ENCODE results near the gene NEO1.

Gene NEO1

DNA sequence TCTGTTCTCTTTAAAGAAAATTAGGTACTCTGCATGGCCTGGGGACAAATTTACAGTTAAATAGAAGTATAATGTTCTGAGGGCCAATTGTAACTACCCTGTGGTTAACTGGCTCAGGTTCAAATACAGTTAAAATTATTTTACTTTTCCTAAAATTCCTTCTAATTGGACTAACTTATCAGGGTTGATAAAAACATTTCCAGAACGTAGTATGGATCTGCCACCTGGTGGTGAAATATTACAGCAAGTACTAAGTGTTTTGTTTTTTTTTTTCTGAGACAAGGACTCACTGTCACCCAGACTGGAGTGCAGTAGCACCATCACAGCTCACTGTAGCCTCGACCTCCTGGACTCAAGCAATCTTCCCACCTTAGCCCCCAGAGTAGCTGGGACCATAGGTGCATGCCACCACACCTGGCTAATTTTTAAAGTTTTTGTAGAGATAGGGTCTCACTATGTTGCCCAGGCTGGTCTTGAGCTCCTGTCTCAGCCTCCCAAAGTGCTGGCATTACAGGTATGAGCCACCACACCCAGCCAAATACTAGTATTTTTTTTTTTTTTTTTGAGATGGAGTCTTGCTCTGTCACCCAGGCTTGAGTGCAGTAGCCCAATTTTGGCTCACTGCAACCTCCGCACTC, 29.2 kb downstream of the NEO1 start:
- DNase-seq = no peak

DNA sequence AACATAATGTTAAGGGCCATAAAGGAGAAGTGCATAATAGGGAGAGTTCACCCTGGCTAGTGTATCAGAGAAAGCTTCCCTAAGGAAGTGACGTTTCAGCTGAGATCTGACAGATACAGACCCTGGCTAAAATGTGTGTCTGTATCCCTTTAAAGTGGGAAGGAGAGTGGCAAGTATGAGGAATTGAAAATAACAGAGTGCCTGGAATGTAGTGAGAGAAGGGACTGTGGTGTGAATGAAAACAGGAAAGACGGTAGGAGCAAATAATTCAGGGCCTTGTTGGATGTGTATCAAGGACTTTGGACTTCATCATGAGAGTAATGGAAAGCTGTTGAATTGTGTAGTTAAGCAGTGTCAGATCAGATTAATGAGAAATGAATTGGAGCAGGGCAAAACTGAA, 30.5 kb downstream of the NEO1 start:
- no peak for DNase-seq

DNA sequence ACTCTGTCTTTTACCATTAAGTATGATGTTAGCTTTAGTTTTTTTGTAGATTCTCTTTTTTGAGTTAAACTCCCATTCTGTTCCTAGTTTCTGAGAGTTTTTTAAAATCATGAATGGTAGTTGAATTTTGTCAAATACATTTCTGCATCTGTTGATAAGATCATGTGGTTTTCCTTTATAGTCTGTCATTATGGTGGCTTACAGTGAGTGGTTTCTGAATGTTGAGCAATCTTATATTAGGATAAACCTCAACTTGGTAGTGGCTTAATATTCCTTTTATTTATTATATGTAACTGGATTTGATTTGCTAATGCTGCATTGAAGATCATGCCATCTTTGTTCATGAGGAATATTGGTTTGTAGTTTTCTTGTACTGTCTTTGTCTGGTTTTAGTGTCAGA, 34.8 kb downstream of the NEO1 start:
- DNase-seq = no peak

DNA sequence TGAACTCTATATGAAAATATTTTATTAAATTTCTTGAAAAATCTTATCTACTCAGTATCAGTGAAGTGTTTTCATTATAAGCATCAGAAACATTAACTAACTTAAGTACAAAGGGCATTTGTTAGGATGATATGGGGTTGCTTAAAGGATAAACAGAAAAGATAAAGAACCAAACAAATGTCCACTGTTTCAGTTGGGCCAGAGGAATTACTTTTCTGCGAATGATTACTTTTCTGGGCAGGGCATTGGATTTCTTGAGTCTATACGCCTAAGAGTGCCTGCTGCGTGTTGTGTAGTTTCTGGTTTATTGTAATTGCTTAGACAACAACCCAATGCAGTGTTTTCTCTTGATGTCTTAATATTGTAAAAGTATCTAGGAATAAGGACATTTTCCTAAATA, 52.8 kb downstream of the NEO1 start:
- DNase-seq = no peak

DNA sequence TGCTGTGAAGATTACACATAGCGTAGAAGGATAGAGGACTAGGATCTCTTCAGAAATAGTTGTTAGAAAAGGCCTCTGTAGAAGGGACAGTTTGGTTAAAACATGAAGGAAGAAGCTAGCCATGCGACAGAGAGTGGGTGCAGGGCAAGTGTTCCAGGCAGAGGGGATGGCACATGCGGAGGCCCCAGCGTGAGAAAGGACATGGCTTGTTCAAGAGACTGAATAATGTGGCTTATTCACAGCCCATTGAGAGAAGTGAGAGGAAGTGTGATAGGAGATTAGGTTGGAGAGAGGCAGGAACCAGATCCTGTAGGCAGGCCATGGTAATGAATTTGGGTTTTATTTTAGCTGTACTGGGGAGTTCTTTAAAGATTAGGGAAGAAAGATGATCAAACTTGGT, 56.4 kb downstream of the NEO1 start:
- no peak for DNase-seq

DNA sequence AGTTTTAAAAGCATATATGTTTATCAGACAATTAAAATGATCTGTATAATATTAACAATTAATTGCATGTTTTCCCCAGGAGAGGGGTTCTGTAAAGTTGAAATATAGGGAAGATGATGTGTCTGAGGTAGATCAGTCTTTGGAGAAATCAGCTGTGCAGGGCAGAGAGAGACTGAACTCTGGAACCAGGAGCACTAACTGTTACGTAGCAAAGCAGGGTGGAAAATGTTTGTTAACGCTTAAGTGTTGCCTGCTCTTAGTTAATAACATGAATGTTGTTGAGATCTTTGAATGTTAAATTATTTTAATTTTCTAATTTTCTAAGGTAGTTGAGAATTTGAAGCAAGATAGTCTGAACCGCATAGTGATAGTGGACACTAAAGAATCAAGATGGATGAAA, 57.5 kb downstream of the NEO1 start:
- DNase-seq = no peak

DNA sequence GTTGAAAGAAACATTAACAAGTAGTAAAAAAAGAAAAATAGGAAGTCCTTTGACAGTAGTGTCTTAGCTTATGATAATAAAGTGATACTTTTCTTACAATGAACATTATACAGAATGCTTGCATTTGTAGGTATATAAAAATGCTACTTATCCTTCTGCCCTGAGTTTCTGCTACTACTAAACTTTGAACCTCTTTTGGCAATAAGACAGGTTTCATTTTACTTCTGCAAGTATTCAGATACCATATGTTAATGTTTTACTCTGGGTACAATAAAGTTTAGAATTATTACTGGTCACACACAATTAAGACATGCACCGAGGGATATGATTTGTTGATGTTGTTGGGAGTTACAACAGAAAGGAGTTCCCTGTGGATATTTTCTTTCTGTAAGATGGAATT, 57.9 kb downstream of the NEO1 start:
- no peak for DNase-seq

DNA sequence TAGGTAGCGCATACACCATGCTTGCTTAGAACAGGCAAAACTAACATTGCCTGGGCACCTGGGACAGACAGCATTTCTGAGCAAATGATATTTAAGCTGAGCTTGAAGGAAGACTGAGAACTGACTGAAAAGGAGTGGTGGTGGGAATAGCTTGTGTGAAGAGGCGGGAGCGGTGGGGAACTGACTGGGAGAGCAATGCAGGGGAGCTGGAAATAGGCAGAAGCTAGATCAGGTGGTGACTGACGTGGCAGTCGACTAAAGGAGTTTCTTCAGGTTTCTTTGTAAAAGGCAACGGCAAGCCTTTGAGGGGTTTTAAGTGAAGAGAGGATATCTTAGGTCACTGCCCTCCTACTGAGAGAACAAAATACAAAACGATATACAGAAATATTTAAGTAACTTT, 61.8 kb downstream of the NEO1 start:
- no peak for DNase-seq

DNA sequence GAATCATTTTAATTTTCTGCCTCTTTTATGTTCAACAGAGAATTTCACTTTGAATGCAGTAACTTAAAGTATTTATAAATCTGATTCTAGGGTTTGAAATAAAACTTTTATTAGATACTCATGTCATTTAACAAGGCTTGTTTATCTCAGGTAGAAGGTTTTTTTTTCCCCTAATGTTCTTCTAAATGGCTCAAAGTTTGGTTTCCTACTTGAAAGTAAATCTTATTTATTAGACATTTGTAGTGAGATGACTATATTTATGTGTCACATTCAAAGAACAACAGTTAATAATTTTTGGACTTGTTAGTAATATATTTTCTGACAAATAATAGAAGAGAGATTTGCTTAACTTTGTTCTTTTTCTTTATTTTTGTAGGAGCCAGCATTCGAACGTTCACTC, 63.9 kb downstream of the NEO1 start:
- no peak for DNase-seq

DNA sequence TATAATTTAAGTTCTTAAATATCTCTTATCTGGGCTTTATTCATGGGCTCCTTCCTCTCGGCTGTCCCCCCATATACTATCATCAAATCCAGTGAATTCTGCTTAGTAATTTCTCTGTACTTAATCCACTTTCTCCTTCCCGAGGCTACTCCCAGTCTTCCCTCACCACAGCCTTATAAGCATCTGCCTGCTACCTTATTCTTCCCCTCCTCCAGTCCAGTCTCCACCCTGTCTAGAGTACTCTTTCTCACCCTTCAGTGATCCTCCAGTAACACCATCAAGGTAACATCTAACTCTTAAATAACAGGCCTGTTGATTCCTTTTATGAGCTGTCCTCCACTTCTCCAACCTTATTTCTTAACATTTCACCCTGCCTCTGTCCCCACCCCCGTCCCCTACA, 65.8 kb downstream of the NEO1 start:
- no peak for DNase-seq

DNA sequence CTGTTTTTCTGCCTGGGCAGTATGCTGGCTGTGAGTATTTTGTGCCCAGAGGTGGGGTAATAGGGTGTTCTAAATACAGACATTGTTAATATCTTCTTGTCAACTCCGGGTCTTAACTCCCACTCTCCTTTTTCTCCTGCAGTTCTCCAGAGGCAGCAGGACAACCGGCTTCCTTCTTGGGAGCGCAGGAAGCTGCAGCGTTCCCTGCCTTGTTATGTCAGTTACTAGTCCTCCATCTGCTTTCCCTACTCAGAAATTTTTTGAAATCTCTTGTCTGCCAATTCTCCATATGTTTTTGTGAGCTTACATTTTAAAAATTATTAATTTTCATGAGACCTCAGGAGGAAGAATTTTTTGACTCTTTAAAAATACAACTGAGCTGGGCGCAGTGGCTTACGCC, 67.2 kb downstream of the NEO1 start:
- DNase-seq = no peak

DNA sequence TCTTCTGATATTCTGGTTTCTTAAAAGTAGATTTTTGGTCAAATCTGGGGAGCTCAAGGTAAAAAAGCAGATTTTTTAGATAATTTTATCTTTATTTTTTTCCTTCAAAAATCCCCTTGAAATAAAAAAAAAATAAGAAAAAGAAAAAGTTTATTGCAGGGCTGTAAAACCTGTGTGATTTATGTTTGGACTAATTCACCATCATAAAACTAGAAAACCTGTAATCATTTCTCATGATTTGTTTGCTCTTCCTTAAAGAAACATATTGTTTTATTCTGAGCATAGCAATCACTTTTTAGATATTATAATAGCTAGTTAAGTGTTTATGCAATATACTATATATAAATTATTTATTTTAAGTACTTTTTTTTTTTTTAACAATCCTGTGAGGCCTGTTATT, 68.0 kb downstream of the NEO1 start:
- DNase-seq = no peak

DNA sequence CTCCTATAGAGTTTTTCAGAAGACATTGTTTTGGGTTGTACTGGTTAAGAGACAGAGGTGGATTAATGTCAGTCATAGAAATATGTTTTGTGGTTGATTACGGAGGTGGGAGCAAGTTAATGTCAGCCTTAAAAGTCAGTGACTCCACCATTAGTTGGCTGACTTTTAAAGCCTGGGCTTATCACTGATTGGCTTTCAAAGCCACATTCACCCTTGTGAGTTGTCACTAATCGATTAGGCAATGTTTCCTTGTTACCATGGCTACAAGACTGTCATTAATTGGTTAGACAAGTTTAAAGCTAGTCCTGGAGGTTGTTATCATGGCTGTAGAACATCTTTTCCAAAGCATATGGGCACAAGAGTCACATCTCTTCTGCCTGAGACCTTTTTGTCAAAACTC, 73.0 kb downstream of the NEO1 start:
- no peak for DNase-seq

DNA sequence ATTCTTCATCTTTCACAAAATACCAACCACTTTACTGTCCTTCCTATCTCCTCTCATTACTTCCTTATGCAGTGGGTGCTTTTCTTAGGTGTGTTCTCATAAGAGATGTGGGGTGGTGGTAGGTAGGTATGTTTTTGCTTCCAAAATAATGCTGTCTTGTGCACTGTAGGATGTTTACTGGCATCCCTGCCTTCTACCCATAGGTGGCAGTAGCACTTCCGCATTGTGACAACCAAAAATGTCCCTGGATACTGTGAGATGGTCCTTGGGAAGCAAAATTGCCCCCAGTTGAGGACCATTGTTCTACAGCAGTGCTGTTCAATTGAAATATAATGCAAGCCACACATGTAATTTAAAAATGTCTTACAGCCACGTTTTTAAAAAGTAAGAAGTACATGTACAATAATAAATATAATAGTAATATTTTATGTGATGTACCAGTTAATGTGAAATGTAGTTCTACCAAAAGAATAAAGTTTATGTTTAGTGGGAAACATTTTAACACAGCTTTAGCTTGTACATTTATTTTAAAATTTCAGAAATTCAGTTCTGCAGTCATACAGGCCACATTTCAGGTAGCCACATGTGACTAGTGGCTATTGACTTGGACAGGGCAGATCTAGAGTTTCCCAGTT, 75.2 kb downstream of the NEO1 start:
- no peak for DNase-seq

DNA sequence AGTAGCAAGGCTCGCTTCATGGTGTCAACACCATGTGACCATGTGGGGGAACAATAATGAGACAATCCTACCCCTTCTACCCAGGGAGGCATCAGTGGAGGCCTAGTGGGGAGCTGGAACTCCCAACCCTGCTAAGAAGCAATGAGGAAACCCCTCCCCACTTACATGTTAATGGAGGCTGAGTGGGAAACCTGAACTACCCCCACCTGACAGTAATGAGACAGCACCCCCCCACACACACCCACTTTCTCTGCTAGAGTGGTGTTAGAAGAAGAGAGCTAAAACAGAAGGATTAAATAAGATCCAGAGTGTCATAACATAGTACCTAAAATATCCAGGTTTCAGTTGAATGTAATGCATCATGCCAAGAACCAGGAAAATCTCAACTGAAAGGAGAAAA, 78.6 kb downstream of the NEO1 start:
- DNase-seq = no peak

DNA sequence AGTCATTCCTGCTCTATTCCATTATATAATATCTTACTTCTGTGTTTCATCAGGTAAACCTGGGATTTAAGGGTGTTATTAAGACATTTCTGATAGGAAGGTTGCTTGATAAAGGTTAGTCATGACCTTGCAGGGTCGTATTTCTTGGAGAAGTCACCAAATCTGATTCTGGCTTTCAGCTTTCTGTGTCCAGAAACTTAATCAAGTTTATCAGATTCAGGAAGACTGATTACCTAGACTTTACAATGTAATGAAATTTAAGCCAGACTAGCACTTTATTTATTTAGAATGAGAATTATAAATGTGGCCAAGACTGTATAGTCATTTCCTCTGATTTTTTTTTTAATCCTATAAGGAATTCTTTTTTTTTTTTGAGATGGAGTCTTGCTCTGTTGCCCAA, 81.9 kb downstream of the NEO1 start:
- no peak for DNase-seq

DNA sequence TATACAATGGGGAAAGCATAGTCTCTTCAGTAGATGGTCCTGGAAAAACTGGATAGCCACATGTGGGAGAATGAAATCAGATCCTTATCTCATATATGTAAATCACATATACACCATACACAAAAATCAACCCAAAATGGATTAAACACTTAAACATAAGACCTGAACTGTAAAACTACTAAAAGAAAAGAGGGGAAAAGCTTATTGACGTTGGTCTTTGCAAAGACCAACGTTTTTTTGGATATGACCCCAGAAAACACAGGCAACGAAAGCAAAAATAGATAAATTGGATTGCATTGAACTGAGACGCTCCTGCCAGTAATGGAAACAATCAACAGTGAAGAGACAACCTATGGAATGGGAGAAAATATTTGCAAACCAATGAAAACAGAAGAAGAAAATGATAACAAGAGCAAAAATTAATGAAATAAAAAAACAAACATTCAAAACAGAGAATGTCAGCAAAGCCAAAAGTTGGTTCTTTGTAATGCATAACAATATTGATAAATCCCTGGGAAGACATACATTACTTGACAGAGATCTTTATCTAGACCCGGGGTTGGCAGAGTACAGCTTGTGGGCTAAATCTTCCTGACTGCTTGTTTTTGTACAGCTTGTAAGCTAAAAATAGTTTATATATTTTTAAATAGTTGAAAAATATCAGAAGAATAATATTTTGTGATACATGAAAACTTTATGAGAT, 86.9 kb downstream of the NEO1 start:
- no peak for DNase-seq

DNA sequence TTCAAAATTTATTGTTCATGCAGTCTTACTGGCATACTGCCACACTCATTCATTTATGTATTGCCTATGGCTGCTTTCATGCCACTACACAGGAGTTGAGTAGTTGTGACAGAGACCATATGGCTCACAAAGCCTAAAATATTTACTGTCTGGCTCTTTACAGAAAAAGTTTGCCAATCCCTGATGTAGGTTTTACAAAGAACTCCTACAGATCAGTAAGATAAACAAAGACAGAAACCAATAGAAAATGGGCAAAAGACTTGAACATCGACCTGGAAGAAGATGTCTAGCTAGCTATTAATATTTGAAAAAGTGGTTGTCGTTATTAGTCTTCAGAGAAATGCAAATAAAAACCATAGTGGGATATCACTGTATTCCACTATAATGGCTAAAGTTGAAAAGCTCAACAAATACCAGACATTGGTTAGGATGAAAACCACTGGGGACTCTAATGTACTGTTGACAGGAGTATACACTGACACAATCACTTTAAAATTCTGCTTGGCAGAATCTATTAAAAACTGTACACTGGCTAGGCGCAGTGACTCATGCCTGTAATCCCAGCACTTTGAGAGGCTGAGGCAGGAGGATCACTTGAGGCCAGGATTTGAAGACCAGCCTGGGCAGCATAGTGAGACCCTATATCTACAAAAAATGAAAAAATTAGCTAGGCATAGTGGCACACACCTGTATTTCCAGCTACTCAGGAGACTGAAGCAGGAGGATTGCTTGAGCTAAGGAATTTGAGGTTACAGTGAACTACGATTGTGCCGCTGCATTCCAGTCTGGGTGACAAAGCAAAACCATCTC, 87.7 kb downstream of the NEO1 start:
- no peak for DNase-seq

DNA sequence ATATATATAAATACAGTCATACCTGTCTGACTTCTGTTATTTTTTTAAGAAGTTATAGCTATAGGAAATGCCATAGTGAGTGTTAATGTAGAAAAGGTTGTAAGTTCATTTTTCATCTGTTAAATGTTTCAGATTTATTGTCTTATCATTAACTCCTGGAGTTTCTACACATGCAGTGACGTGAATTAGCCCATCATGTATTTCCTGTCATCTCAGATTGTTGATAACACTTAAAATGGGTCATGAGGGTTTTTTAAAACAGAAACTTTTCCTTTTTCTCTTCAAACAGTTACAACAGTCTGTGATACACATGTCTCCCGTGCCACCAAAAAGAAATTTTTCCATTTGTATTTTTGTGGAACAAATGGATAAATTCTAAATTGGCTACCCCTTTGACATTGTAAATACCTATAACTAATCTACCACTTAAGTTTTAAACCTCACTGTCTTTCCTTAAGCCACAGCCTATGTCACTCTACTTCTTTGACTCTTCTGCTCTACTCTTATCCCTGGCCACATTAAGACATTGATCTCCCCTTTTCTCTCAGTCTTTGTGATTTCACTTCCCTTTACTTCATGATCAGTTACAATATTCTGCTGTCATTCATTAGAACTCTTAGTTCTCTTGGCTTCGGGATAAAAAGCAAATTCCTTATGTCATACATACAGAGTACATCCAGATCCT, 89.1 kb downstream of the NEO1 start:
- no peak for DNase-seq

DNA sequence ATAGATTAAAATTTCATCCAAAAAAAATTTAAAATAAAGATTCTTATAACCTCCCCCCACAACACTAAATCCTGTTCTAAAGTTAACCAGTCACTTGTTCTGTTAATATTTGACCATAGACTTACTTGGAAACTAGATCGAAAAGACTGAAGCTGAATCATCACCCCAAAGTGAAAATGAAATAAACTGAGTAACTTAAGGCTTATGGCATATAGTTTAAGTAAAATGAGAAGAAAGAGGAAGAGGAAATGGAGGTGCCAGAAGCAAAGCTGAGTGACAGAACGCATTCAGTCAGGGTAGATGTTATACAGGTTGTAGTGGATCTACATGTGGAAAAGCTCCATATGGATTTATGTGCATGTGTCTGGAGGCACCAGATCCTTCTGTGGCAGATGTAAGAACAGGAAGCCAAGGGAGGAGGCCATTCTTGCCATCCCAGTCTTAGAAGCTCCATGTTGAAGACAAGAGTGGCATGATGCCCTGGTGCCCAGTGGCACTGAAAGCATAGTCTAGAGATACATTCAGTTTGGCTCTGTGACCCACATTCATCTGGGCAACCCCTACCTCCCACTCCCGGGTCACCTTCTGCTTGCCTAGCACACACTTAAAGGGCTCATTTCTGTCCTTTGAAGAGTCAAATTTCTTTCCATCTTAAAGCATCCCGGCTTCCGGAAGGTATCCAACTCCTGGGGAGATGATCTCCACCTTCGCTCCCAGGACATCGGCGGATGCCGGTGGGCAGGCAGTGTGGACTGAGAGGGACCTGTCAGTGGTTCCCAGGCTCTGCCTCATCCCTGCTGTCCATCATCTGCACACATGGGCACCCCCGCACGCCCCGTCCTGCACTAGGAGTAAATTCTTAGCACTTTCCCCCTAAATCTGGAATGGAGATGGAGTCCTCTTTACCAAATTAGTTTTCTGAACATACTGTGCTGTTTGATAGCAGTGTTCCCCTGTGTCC, 90.8 kb downstream of the NEO1 start:
- no peak for DNase-seq

DNA sequence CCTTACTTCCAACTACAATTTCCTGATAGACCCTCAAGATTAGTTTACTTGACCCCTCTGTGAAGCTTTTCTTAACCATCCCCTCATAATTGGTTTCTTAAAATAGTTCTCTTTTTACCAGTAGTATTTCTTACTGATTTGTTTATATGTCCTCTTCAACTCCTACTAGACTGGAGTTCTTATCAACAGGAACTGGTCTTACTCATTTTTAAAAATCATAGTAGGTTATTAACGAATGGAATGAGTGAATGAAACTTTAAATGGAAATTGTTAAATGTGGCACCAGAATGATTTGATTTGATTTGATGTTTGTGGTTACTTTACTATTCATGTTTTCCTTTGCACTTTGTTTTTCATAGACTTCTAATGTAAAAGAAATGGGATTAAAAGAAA, 91.5 kb downstream of the NEO1 start:
- DNase-seq = no peak

DNA sequence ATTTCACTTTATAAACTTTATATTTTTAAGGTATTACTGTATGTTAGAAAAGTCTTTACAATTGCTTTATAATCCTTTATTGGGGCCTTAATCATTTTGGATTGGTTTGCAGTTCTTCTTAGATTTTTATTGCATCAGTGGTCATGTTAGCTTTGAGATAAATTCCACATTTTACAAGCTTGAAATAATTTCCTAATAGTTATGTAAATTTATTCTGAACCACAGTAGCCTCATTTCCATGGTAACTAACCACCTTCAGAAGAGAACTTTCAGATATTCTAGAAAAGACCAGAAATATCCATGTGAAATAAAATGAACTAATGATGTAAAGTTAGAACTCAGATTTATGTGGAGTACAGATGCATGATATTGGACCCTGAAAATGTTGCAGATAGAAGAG, 94.2 kb downstream of the NEO1 start:
- DNase-seq = no peak

Measured in stimulated activated CD4-positive, alpha-beta T cell treated with anti-CD3 and anti-CD28 coated beads, Interleukin-4, amount 100 ng/mL, for 4 hours (primary cell).